ENCODE measurements around the gene ZDBF2.
"Not testable (repeated sequence)": the region's sequence is repeated elsewhere in the genome, so short reads cannot be mapped to it uniquely, and the experiment has no call there.

Gene ZDBF2

DNA sequence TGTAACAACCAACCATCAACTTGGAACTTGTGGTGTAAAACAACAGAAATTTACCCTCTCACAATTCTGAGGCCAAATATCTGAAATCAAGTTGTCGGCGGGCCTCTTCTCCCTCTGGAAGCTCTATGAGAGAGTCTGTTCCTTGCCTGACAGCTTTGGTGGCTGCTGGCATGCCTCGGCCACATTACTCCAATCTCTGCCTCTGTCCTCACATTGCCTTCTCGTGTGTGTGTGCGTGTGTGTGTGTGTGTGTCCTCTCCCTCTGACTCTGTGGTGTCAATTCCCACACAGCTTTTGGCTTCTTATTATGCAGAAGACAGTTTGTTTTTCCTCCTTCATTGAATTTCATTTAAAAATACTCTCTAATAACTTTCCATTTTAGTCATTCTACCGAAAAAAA lies 50.4 kb downstream of the ZDBF2 start:
- no peak for DNase-seq

DNA sequence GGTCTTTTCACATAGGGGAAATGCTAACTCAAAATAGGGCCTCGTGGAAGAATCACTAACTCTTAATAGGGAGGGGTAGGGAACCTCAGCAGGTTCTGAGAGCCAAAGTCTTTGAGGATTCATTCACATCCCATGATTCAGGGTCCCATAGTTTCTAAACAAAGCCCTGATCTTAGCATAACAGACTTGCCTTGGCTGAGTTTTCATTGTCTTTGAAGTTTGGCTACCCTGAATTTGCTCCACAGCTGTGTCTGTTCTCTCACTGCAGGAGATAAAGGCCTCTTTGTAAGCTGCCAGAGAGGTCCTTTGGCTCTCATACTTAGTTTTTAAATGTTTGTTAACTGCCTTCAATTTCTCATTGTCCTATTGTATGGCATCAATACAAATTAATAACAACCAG lies 54.5 kb downstream of the ZDBF2 start:
- DNase-seq: no peak

DNA sequence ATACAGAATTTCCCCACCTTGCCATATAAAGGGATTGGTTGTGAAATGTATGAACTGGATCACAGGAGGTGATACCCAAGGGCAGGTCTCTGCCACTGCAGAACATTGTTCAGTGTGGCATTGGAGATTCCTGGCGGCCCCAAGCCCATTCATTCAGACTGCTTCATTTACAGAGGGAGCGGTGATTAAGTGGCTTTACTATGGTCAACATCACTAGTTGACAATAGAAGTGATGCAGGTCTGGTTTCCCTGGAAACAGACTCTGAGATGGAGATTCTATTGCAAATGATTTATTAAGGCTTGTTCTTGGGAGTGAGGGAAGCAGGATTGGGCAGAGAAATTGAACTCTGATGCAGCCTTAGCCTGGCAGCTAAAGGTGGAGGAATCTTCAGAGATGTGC lies 62.4 kb downstream of the ZDBF2 start:
- DNase-seq: no peak

DNA sequence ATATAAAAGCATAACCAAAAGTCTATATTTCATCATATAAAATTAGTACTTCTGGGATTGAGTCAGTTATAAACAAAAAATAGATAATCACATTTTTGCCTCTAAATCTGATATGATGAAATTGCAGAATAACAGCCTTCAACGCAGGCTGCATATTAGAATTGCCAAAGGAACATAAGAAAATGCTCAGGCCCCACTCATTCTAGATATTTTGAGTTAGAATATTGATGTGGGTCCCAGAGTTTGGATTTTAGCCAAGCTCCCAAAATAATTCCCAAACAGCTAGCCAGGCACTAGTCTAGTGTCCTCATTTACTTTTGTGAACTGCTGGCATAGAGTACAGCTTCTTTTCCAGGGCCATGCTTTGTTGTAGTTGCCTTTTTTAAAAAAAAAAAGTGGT lies 63.5 kb downstream of the ZDBF2 start:
- no peak for DNase-seq

DNA sequence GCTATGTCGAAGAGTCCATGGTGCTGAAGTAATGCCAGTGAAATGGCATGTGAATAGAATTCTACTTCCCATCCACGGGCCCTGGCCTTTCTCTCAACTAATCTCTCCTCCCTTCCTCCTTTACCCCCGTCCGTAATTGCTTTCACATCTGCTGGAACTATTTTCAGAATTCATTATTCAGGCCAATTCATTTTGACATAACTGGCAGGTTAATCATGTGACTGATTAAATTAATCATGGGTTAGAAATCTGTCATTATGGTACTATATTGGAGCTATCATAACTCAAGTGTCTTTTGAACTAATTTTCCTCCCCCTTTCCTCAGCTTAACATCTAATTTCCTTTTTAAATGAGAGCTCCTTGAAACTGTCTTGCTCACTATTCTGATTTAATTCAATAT lies 66.9 kb downstream of the ZDBF2 start:
- DNase-seq: no peak

DNA sequence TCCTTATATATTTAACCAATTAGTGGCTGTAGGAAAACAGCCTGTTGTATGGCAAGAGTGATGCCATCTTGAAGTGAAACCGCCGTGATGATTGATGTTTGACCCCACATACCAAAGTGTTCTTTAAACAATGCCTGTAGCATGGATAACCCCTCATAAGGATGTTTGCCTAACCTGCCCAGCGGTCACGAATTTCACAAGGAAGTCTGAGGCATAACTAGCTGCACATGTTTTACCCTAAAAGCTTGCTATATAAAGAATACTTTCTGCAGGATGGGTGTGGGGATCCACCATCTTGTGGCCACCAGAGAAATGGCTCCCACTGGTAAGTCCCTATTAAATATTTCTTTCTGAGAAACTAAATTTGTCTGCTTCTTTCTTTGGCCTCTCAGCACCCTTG lies 68.7 kb downstream of the ZDBF2 start:
- DNase-seq: no peak

DNA sequence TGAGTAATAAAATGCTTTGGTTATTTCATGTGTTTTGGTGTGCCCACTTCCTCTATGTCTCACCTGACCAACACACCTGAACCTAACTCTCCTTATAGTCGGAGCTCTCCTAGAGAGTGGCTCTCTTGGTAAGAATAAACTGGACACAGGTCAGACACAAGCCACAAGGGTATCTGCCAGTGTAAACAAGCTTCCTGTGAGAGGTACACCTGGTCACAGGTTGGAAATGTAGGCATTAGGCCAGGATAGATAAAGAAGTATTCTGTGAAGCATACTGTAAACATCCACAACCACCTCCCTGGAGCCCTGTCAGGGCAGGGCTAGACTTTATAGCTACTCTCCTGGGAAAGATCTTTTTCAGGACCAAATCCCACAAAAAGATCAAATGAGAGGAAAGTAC lies 69.4 kb downstream of the ZDBF2 start:
- DNase-seq: no peak

DNA sequence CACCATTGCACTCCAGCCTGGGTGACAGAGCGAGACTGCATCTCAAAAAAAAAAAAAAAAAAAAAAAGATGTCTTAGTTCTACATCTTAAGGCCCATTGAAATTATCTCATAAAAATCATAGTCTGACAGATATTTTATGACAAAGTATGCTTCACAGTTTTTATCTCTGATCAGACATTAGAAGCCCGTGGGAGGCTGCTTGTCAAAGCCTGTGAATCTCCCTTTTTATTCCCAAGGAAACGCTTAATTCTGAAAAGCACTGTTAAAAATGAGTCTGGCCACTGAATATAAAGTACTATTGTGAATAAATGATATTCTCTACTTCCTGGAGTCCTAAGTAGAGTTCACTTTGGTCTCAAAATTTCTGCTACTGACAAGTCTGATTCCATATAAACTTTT lies 71.1 kb downstream of the ZDBF2 start:
- no peak for DNase-seq

DNA sequence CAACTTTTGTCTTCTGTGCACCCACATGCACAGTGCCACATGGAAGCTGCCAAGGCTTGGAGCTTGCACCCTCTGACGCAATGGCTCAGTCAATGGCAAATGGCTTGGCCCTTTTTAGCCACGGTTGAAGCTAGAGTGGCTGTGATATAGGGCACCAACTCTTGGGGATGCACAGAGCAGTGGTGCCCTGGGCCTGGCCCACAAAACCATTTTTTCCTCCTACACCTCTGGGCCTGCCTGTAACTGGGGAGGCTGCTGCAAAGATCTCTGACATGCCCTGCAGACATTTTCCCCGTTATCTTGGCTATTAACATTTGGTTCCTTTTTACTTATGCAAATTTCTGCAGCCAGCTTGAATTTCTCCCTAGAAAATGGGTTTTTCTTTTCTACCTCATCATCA lies 74.9 kb downstream of the ZDBF2 start:
- no peak for DNase-seq

DNA sequence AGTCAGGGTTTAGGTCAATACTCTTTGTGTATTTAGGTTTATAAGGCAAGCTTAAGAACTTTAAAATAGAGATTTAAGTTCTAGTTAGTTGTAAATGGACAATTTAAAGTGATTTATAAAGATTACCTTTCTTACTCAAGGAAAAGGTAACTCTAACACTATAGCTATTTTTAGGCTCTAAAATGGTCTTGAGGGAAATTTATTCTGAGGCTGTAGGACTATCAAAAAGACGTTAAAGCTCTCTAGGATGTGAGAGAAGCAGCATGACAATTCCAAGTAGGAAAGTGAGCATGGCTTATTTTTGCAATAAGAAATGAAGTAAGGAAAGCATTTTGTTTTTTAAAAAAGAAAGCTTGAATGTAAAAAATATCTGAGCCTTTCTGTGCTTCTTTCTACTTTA lies 78.1 kb downstream of the ZDBF2 start:
- no peak for DNase-seq

DNA sequence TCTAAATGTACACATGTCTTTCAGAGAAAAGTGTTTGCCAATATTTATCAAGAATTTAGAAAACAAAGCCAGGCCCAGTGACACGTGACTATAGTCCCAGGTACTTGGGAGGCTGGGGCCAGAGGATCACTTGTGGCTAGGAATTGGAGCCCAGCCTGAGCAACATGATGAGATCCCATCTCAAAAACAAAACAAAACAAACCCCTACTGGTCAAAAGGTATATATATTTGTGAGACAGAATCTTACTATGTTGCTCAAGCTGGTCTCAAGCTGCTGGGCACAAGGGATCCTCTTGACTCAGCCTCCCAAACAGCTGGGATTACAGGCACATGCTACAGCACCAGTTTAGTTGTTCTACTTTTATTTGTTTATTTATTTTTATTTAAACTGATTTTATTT lies 79.2 kb downstream of the ZDBF2 start:
- DNase-seq: peak; percentile 6

DNA sequence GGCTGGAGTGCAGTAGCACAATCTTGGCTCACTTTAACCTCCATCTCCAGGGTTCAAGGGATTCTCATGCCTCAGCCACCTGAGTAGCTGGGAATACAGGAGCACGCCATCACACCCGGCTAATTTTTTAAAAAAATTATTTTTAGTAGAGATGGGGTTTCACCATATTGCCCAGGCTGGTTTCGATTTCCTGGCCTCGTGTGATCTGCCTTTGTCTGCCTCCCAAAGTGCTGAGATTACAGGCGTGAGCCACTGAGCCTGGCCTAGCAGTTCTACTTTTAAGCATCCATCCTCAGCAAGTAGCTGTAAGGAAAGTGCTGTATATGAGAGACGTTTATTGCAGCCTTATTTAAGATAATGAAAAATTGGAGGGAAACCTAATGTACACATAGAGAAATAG lies 79.7 kb downstream of the ZDBF2 start:
- DNase-seq: no peak

DNA sequence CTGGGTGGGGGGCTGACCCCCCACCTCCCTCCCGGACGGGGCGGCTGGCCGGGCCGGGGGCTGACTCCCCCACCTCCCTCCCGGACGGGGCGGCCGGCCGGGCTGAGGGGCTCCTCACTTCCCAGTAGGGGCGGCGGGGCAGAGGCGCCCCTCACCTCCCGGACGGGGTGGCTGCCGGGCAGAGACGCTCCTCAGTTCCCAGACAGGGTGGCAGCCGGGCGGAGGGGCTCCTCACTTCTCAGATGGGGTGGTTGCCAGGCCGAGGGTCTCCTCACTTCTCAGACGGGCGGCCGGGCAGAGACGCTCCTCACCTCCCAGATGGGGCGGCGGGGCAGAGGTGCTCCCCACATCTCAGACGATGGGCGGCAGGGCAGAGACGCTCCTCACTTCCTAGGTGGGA lies 82.4 kb downstream of the ZDBF2 start:
- DNase-seq: not testable (repeated sequence)

DNA sequence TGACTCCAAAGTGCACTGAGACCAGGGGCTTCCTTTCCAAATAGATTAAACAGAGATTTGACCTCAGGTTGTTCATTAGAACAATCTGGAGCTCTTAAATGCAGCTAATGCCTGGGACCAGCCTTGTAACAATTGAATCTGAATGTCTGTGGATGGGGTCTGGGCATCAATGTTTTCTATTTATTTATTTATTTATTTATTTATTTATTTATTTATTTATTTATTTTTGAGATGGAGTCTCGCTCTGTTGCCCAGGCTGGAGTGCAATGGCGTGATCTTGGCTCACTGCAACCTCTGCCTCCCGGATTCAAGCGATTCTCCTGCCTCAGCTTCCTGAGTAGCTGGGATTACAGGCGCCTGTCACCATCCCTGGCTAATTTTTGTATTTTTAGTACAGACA lies 86.4 kb downstream of the ZDBF2 start:
- not testable (repeated sequence) for DNase-seq

DNA sequence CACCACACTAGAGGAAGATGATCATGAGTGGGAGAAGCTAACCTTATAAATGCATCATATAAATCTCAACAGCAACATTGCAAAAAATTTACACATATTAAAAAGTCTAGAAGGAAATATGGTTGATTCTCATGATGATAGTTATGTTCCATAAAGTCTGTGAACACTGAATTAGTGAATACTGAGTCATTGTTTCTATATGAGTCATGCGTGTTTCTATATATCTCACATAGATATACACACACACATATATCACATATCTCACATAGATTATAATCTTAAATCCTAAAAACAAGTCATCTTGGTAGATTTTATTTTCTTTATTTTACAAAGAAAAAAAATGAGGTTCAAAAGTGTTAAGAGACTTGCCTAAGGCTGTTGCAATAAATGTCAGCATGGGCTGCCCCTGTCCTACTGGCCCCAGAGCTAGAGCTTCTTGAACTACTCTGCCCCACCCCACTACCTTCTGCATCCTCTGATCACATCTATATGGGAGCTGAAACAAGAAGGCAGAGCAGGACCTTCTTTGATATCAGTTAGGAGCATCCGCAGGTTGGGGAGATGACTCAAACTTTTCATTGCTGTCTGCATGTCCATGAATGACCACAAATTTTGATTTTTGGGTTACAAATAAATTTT lies 87.1 kb downstream of the ZDBF2 start:
- DNase-seq: no peak
